ENCODE results near the gene HMGCR.

HMGCR gene

DNA sequence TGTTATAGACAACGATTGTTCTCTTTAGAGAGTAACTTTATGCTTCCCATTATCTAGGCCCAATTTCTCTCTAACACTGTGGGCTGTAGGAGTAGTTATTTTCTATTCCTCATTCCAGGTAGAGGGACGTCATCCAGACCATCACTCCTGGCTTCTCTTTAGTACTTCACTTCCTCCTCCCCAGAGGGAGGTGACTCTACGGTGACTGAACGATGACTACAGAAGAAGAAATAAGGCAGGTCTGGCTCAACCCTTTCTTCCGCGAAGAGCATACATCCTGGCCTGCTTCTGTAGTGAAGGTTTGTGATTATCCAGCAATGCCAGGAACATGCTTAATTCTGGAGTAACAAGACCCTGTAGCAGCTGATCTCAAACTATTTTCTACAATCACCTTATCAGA lies 50.8 kb downstream of the HMGCR start:
- DNase-seq, result no peak

GRCh38 chr5:75389430-75389829 lies 52.4 kb downstream of the HMGCR start:
- DNase-seq, result no peak

DNA sequence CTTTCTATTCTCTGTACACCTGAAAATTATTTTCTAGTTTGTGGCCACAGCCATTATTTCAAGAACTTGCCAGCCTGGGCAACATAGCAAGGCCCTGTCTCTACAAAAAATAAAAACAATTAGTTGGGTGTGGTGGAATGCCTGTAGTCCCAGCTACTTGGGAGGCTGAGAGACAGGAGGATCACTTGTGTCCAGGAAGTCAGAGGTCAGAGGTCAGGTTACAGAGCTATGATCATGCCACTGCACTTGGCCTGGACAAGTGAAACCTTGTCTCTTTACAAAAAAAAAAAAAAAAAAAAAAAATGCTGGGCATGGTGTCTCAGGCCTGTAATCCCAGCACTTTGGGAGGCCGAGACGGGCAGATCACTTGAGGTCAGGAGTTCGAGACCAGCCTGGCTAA lies 58.3 kb downstream of the HMGCR start:
- DNase-seq, result no peak

- no peak for DNase-seq
These were observed 68.3 kb downstream of the HMGCR start for GRCh38 chr5:75405296-75405695.
